Right lobe of liver (tissue), 4 donors: ENCODE data around the gene CEP350.

Source experiments
- POLR2A ChIP-seq: fragments of 450-650 bp; IDR thresholded peaks from one replicate; pipeline ENCODE4 v1.6.1; 2017; ENCODE audit warnings: antibody characterized with exemption, mild to moderate bottlenecking
- TF ChIP-seq, protein P1 (sequence below), 4 donors: fragments of 200-600 bp in 3 of 4; fragments of 450-650 bp in 1 of 4; IDR thresholded peaks; one replicate each; pipeline versions ENCODE4 v1.5.1 to v1.8.0; 2016 to 2022; ENCODE audit warnings: antibody characterized with exemption in 4 of 4, mild to moderate bottlenecking in 2 of 4
- donor health status: DM: no; HTN: no; CAD: no.
- donor health status: DM: no; HTN: no; CAD: no.
- donor health status: DM: no; HTN: yes; CAD: no.

DNA sequence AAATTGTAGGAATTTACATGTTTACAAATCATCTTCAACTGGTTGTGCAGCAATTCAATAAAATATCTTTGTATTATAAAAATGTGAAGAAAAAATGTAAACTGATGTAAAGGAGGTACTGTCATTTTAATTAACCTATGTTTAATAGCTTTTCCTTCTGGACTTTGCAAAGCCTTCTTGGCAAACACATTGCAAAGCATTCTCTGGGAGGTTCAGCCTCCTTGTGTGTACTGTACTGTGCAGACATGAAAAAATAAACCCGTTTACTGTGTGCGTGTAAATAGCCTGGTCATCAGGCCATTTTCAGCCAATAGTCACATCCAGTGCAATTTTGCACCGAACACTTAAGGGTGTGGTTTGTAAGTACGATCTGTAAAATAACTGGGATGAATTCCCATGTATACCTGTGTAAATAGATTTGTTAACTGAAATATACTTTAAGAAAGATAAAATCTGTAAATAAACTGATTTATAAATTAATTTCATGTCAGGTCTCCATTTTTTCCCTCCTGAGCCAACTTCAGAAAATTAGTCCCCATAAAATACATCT is 159.9 kb downstream of the CEP350 start:
- TF ChIP-seq, protein P1, sequence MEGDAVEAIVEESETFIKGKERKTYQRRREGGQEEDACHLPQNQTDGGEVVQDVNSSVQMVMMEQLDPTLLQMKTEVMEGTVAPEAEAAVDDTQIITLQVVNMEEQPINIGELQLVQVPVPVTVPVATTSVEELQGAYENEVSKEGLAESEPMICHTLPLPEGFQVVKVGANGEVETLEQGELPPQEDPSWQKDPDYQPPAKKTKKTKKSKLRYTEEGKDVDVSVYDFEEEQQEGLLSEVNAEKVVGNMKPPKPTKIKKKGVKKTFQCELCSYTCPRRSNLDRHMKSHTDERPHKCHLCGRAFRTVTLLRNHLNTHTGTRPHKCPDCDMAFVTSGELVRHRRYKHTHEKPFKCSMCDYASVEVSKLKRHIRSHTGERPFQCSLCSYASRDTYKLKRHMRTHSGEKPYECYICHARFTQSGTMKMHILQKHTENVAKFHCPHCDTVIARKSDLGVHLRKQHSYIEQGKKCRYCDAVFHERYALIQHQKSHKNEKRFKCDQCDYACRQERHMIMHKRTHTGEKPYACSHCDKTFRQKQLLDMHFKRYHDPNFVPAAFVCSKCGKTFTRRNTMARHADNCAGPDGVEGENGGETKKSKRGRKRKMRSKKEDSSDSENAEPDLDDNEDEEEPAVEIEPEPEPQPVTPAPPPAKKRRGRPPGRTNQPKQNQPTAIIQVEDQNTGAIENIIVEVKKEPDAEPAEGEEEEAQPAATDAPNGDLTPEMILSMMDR (IDR thresholded peaks at IDR 0.05), result no peak
- no peak for TF ChIP-seq POLR2A
